B cell (primary cell): ENCODE measurements around the gene CDAN1.

ENCODE experiments used
- CTCF ChIP-seq: fragments of 200-600 bp; IDR thresholded peaks from one replicate; pipeline ENCODE4 v1.8.0; 2022; ENCODE audit warnings: antibody characterized with exemption, mild to moderate bottlenecking
- EZH2 ChIP-seq: IDR thresholded peaks from 2 replicates; pipeline ENCODE4 v1.6.1; 2012; ENCODE audit warnings: borderline replicate concordance, low read depth, mild to moderate bottlenecking, moderate library complexity, low read length; ENCODE audit not compliant: insufficient read depth, poor library complexity, severe bottlenecking

GRCh38 chr15:42724276-42724675 lies 12.7 kb downstream of the CDAN1 start:
- TF ChIP-seq CTCF (no peak), EZH2 (no peak)
